ENCODE measurements around the gene CCNY. TPM values are rescaled to one million over a fixed set of nuclear protein-coding genes. Genes with fewer than 3 reads are reported as not detected.

Gene CCNY
- total and polyA plus RNA-seq, 2 of the 13 experiments (the other 11 are each of a cell fraction or from before 2014, with no cell fraction given): 48.2 to 54.7 TPM

DNA sequence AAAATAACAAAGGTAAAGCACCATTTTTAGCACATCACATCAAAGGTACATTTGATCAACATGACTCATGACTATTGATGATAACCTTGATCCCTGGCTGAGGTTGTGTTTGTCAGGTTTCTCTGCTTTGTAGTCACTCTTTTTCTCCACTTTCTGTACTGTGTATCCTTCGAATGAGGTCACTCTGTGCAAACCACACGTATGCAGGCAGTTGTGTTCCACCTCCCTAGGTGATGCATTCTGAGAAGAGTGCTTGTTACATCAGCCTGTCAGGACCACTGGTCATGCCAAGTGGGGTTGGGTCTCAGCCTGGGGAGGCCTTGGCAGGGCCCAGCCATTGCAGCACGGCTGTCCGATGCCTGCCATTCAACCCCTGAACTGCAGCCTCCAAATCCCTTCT lies 206.0 kb downstream of the CCNY start (continued):
- TF ChIP-seq, protein P1, sequence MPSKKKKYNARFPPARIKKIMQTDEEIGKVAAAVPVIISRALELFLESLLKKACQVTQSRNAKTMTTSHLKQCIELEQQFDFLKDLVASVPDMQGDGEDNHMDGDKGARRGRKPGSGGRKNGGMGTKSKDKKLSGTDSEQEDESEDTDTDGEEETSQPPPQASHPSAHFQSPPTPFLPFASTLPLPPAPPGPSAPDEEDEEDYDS (CRISPR knock-in tag; IDR thresholded peaks at IDR 0.05): no peak
- TF ChIP-seq RORA (CRISPR knock-in tag; IDR thresholded peaks at IDR 0.05) (no peak), CREB1 (IDR thresholded peaks at IDR 0.05) (peak; percentile 67), CREB1 (CRISPR knock-in tag; IDR thresholded peaks at IDR 0.05) (no peak), ZNF138 (CRISPR knock-in tag; IDR thresholded peaks at IDR 0.05; ENCODE audit: low read depth) (no peak), ZFYVE20 (CRISPR knock-in tag; IDR thresholded peaks at IDR 0.05; ENCODE audit: borderline replicate concordance, low read depth) (no peak), ZNF101 (CRISPR knock-in tag; IDR thresholded peaks at IDR 0.05; ENCODE audit: borderline replicate concordance, low read depth) (no peak), HNF4A (CRISPR knock-in tag; IDR thresholded peaks at IDR 0.05) (no peak), IKZF1 (IDR thresholded peaks at IDR 0.05) (no peak), RAD21 (CRISPR knock-in tag; IDR thresholded peaks at IDR 0.05) (no peak), MAFG (CRISPR knock-in tag; IDR thresholded peaks at IDR 0.05) (no peak), ZNF354B (CRISPR knock-in tag; IDR thresholded peaks at IDR 0.05) (no peak)
- TF ChIP-seq, protein P2, sequence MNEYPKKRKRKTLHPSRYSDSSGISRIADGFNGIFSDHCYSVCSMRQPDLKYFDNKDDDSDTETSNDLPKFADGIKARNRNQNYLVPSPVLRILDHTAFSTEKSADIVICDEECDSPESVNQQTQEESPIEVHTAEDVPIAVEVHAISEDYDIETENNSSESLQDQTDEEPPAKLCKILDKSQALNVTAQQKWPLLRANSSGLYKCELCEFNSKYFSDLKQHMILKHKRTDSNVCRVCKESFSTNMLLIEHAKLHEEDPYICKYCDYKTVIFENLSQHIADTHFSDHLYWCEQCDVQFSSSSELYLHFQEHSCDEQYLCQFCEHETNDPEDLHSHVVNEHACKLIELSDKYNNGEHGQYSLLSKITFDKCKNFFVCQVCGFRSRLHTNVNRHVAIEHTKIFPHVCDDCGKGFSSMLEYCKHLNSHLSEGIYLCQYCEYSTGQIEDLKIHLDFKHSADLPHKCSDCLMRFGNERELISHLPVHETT (CRISPR knock-in tag; conservative IDR thresholded peaks at IDR 0.05): no peak
- TF ChIP-seq, protein P3, sequence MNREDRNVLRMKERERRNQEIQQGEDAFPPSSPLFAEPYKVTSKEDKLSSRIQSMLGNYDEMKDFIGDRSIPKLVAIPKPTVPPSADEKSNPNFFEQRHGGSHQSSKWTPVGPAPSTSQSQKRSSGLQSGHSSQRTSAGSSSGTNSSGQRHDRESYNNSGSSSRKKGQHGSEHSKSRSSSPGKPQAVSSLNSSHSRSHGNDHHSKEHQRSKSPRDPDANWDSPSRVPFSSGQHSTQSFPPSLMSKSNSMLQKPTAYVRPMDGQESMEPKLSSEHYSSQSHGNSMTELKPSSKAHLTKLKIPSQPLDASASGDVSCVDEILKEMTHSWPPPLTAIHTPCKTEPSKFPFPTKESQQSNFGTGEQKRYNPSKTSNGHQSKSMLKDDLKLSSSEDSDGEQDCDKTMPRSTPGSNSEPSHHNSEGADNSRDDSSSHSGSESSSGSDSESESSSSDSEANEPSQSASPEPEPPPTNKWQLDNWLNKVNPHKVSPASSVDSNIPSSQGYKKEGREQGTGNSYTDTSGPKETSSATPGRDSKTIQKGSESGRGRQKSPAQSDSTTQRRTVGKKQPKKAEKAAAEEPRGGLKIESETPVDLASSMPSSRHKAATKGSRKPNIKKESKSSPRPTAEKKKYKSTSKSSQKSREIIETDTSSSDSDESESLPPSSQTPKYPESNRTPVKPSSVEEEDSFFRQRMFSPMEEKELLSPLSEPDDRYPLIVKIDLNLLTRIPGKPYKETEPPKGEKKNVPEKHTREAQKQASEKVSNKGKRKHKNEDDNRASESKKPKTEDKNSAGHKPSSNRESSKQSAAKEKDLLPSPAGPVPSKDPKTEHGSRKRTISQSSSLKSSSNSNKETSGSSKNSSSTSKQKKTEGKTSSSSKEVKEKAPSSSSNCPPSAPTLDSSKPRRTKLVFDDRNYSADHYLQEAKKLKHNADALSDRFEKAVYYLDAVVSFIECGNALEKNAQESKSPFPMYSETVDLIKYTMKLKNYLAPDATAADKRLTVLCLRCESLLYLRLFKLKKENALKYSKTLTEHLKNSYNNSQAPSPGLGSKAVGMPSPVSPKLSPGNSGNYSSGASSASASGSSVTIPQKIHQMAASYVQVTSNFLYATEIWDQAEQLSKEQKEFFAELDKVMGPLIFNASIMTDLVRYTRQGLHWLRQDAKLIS (CRISPR knock-in tag; IDR thresholded peaks at IDR 0.05): no peak
- TF ChIP-seq, protein P4, sequence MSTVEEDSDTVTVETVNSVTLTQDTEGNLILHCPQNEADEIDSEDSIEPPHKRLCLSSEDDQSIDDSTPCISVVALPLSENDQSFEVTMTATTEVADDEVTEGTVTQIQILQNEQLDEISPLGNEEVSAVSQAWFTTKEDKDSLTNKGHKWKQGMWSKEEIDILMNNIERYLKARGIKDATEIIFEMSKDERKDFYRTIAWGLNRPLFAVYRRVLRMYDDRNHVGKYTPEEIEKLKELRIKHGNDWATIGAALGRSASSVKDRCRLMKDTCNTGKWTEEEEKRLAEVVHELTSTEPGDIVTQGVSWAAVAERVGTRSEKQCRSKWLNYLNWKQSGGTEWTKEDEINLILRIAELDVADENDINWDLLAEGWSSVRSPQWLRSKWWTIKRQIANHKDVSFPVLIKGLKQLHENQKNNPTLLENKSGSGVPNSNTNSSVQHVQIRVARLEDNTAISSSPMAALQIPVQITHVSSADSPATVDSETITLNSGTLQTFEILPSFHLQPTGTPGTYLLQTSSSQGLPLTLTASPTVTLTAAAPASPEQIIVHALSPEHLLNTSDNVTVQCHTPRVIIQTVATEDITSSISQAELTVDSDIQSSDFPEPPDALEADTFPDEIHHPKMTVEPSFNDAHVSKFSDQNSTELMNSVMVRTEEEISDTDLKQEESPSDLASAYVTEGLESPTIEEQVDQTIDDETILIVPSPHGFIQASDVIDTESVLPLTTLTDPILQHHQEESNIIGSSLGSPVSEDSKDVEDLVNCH (CRISPR knock-in tag; IDR thresholded peaks at IDR 0.05): no peak
- TF ChIP-seq, protein P5, sequence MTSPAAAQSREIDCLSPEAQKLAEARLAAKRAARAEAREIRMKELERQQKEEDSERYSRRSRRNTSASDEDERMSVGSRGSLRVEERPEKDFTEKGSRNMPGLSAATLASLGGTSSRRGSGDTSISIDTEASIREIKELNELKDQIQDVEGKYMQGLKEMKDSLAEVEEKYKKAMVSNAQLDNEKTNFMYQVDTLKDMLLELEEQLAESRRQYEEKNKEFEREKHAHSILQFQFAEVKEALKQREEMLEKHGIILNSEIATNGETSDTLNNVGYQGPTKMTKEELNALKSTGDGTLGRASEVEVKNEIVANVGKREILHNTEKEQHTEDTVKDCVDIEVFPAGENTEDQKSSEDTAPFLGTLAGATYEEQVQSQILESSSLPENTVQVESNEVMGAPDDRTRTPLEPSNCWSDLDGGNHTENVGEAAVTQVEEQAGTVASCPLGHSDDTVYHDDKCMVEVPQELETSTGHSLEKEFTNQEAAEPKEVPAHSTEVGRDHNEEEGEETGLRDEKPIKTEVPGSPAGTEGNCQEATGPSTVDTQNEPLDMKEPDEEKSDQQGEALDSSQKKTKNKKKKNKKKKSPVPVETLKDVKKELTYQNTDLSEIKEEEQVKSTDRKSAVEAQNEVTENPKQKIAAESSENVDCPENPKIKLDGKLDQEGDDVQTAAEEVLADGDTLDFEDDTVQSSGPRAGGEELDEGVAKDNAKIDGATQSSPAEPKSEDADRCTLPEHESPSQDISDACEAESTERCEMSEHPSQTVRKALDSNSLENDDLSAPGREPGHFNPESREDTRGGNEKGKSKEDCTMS (CRISPR knock-in tag; conservative IDR thresholded peaks at IDR 0.05): no peak

Data from HepG2 (cell line).